WTC11 (cell line): ENCODE results near the gene GRIN2C. TPM values are rescaled to one million over a fixed set of nuclear protein-coding genes. Genes with fewer than 3 reads are reported as not detected.

Source experiments
- ATAC-seq: fragments of 200-7000 bp; cut with Tn5 transposase; 2 replicates; pipeline ENCODE4 v1.10.0; 2021; ENCODE audit warnings: mild to moderate bottlenecking, moderate library complexity
- CTCF ChIA-PET: fragments of 300-600 bp; sonication (Branson Sonifier 250); formaldehyde crosslinking; loops from one replicate; lab custom pipeline; 2021; ENCODE audit warnings: antibody characterized with exemption; lab: Charles Lee
- POLR2A ChIA-PET: fragments of 350-600 bp; sonication (Branson Sonifier 250); formaldehyde crosslinking; loops from one replicate; lab custom pipeline; 2021; ENCODE audit warnings: antibody characterized with exemption; lab: Charles Lee
- DNase-seq: peaks from one replicate; pipeline ENCODE4 v3.0.0; 2021; ENCODE audit warnings: low spot score
- H3K27ac Mint-ChIP-seq: 2 replicates; pipeline ENCODE4 v1.8.0; 2021; ENCODE audit warnings: mixed read lengths
- H3K27me3 Mint-ChIP-seq: 2 replicates; pipeline ENCODE4 v1.8.0; 2021; ENCODE audit warnings: low read depth, mild to moderate bottlenecking, moderate library complexity, mixed read lengths
- H3K36me3 Mint-ChIP-seq: 2 replicates; pipeline ENCODE4 v1.8.0; 2021; ENCODE audit warnings: mixed read lengths
- H3K4me1 Mint-ChIP-seq: 2 replicates; pipeline ENCODE4 v1.8.0; 2022; ENCODE audit warnings: mixed read lengths
- H3K4me3 Mint-ChIP-seq: 2 replicates; pipeline ENCODE4 v1.8.0; 2021; ENCODE audit warnings: mild to moderate bottlenecking, moderate library complexity, mixed read lengths
- H3K9me3 Mint-ChIP-seq: 2 replicates; pipeline ENCODE4 v1.8.0; 2021; ENCODE audit warnings: mixed read lengths
- AFF4 ChIP-seq: sonication (generic); formaldehyde crosslinking; IDR thresholded peaks from 2 replicates; pipeline ENCODE4 v1.8.1; 2023; ENCODE audit warnings: mild to moderate bottlenecking, missing genetic modification reagents, borderline replicate concordance
- ATF2 ChIP-seq: sonication (generic); formaldehyde crosslinking; IDR thresholded peaks from 2 replicates; pipeline ENCODE4 v1.8.1; 2022; ENCODE audit warnings: low read depth, missing genetic modification reagents, borderline replicate concordance
- CTCF ChIP-seq: fragments of 200-600 bp; IDR thresholded peaks from 2 replicates; pipeline ENCODE4 v1.8.0; 2022; ENCODE audit warnings: antibody characterized with exemption
- E2F4 ChIP-seq: sonication (generic); formaldehyde crosslinking; IDR thresholded peaks from 2 replicates; pipeline ENCODE4 v1.8.1; 2022; ENCODE audit warnings: low read depth, mild to moderate bottlenecking, moderate library complexity, missing genetic modification reagents, borderline replicate concordance
- E2F5 ChIP-seq: sonication (generic); formaldehyde crosslinking; IDR thresholded peaks from 2 replicates; pipeline ENCODE4 v1.8.1; 2022; ENCODE audit warnings: mild to moderate bottlenecking, moderate library complexity, missing genetic modification reagents
- GABPB1 ChIP-seq: sonication (generic); formaldehyde crosslinking; IDR thresholded peaks from 2 replicates; pipeline ENCODE4 v1.8.1; 2023; ENCODE audit warnings: mild to moderate bottlenecking, missing genetic modification reagents
- GRHL2 ChIP-seq: fragments of 250-450 bp; sonication (Bioruptor Pico); IDR thresholded peaks from 2 replicates; pipeline ENCODE4 v1.8.0; 2022; ENCODE audit warnings: mild to moderate bottlenecking, moderate library complexity; ENCODE audit not compliant: insufficient replicate concordance, severe bottlenecking
- MXD4 ChIP-seq: fragments of 250-450 bp; sonication (Bioruptor Pico); IDR thresholded peaks from 2 replicates; pipeline ENCODE4 v1.8.0; 2021; ENCODE audit warnings: mild to moderate bottlenecking, moderate library complexity, borderline replicate concordance
- NFATC4 ChIP-seq: fragments of 250-450 bp; sonication (Bioruptor Pico); IDR thresholded peaks from 2 replicates; pipeline ENCODE4 v1.9.0; 2021; ENCODE audit warnings: mild to moderate bottlenecking
- OVOL2 ChIP-seq: fragments of 250-450 bp; sonication (Bioruptor Pico); IDR thresholded peaks from 2 replicates; pipeline ENCODE4 v1.9.0; 2021; ENCODE audit warnings: mild to moderate bottlenecking, borderline replicate concordance
- ZNF317 ChIP-seq: sonication (generic); formaldehyde crosslinking; IDR thresholded peaks from 2 replicates; pipeline ENCODE4 v1.8.1; 2023; ENCODE audit warnings: low read depth, mild to moderate bottlenecking, moderate library complexity, missing genetic modification reagents, borderline replicate concordance
- ZNF425 ChIP-seq: fragments of 250-450 bp; sonication (Bioruptor Pico); conservative IDR thresholded peaks from 2 replicates; pipeline ENCODE4 v1.9.0; 2021; ENCODE audit warnings: mild to moderate bottlenecking
- total RNA-seq: library from RNA; stranded (reverse); gene quantifications from 3 replicates; pipeline ENCODE4 v1.2.3, GENCODE V29; 2021

The GRIN2C gene
- total RNA-seq, 1 experiment from 2014 or later: 0.31 TPM

- TF ChIP-seq E2F5 (CRISPR knock-in tag) (no peak), ZNF425 (CRISPR knock-in tag) (no peak), NFATC4 (no peak), AFF4 (no peak), ZNF317 (CRISPR knock-in tag) (no peak), GABPB1 (CRISPR knock-in tag) (no peak), E2F4 (CRISPR knock-in tag) (no peak), OVOL2 (CRISPR knock-in tag) (no peak)
Observed at GRCh38 chr17:74804683-74805082, 55.0 kb downstream of the GRIN2C start (continued).

- TF ChIP-seq CTCF: no peak
- no peak for TF ChIP-seq GRHL2 (CRISPR knock-in tag)
- ChIA-PET POLR2A (no interaction called here), CTCF (interaction anchor here (1.2 kb wide), 1 partner anchor 58 kb away, joined by 5 read pairs; no protein-coding TSS in a partner anchor)
Observed at GRCh38 chr17:74803971-74804370, 55.7 kb downstream of the GRIN2C start.

GRCh38 chr17:74803388-74803930 lies 56.2 kb downstream of the GRIN2C start:
- Mint-ChIP-seq H3K4me3 (no peak overlapping the region), H3K27ac (no peak overlapping the region), H3K4me1 (no peaks in the 10 kb centered on the region), H3K36me3 (0 out of 2 replicates have a peak, but pooled peaks cover 3% of the 10 kb centered on the region), H3K27me3 (no peaks in the 10 kb centered on the region), H3K9me3 (no peaks in the 10 kb centered on the region)
- ChIA-PET CTCF (interaction anchor here (1.2 kb wide), 1 partner anchor 59 kb away, joined by 5 read pairs; no protein-coding TSS in a partner anchor), POLR2A (no interaction called here)
- no peak for DNase-seq
- TF ChIP-seq ATF2 (CRISPR knock-in tag) (no peak), MXD4 (no peak)
- ATAC-seq: no peak

More at GRCh38 chr17:74803971-74804370, 55.7 kb downstream of the GRIN2C start:
- 0 out of 2 replicates have a peak, but pooled peaks cover under 1% of the 10 kb centered on the region for H3K36me3 Mint-ChIP-seq
- H3K27me3 Mint-ChIP-seq: no peaks in the 10 kb centered on the region
- H3K9me3 Mint-ChIP-seq: no peaks in the 10 kb centered on the region
- H3K27ac Mint-ChIP-seq: no peak overlapping the region
- ATAC-seq (no peak), DNase-seq (no peak)
- no peak overlapping the region for H3K4me3 Mint-ChIP-seq
- H3K4me1 Mint-ChIP-seq: no peaks in the 10 kb centered on the region
